NCI-H2029 treated with DMSO at 0.1 percent for 48 hours (cell line): Measurements from ENCODE around the gene MRTFA.

ENCODE experiments used
- DNase-seq: peaks from one replicate; lab custom pipeline; 2025; lab: John Stamatoyannopoulos, UW

MRTFA gene

GRCh38 chr22:40491990-40492631, 144.4 kb downstream of the MRTFA start:
- DNase-seq, result peak; percentile 41

GRCh38 chr22:40487663-40488249, 148.8 kb downstream of the MRTFA start:
- DNase-seq, result peak; percentile 13

GRCh38 chr22:40486962-40487602, 149.4 kb downstream of the MRTFA start:
- no peak for DNase-seq

DNA sequence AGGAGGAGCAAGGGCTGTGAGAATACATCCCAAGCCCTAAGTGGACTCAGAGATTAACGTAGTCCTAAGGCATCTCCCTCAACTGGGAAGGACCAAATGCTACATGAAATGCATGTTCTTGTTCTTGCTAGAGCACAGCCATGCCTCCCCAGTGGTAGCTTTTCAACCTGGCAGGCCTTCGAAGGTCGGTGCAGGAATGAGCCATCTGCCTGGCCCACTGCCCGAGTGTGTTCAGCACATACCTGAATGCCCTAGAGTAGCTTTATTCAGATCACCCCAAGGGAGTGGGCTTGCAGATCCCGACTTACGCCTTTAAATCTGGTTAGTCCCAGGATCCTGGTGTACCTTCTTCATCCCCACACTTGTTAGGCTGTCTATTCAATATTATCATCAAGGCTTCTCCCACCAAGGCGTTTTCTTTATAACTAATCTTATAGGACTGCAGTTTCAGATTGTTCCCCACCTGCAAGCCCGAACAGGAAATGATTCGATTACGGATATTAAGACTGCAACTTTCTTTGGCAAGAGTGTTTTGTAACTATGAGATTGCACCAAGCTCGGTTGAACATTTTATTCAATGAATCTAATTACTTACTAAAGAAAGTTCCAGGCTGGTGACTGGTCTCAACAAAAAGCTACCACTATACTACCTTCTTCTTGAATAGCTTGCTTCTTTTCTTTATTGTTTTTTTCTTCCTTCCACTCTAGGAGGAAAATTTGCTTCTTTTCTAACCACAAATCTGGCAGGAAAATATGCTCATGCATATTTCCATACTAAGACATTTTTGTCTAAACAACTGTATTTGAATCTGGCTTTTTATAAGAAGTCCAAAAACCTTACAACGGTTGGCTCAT, 150.5 kb downstream of the MRTFA start:
- DNase-seq, result no peak

- no peak for DNase-seq
Observed at GRCh38 chr22:40484906-40485669, 151.4 kb downstream of the MRTFA start.

DNA sequence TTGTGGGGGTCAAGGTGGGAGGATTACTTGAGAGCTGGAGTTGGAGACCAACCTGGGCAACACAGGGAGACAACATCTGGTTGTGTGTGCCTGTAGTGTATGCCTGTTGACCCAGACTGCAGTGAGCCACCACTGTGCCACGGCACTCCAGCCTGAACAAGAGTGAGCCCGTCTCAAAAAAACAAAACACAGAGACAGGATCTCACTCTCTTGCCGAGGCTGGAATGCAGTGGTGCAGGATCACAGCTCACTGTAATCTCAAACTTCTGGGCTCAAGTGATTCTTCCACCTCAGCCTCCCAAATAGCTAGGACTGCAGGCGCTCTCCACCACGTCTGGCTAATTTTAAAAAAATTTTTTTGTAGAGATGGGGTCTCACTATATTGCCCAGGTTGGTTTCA, 153.6 kb downstream of the MRTFA start:
- no peak for DNase-seq

GRCh38 chr22:40482391-40482790, 154.1 kb downstream of the MRTFA start:
- no peak for DNase-seq

- no peak for DNase-seq
Observed at GRCh38 chr22:40480996-40481395, 155.5 kb downstream of the MRTFA start.

- DNase-seq, result no peak
Observed at GRCh38 chr22:40479887-40480538, 156.5 kb downstream of the MRTFA start.

- DNase-seq, result no peak
Observed at GRCh38 chr22:40479126-40479800, 157.3 kb downstream of the MRTFA start.

GRCh38 chr22:40478338-40479125, 158.0 kb downstream of the MRTFA start:
- no peak for DNase-seq

- DNase-seq, result no peak
Observed at GRCh38 chr22:40477683-40478337, 158.7 kb downstream of the MRTFA start.

DNA sequence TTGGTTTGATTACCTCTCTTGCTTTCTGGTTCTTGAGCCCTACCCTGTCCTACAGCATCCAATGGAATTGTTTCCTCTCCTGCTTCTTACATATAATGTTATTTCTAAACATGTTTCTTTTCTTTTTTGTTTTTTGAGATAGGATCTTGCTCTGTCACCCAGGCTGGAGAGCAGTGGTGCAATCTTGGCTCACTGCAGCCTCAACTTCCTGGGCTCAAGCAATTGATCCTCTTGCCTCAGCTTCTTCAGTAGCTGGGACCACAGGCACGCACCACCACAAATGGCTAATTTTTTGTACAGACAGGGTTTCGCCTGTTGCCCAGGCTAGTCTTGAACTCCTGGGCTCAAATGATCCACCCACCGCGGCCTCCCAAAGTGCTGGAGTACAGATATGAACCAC, 160.2 kb downstream of the MRTFA start:
- no peak for DNase-seq

DNA sequence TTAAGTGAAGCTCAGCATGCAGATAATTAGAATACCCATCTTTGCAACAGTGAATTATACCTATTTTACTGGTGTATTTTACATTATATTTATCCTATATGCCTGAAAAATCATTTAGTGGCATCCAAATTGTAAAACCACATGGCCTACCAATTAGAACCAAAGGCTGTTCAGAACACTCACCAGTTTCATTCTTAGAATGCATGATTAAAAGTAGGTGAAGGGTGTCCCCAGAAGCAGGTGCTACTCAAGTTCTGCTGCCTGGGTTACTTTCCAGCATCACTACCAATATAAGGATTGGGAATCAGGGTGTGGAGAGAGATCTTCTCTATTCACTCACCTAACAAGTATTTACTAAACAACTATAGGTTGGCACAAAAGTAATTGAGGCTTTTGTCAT, 162.8 kb downstream of the MRTFA start:
- DNase-seq, result no peak

DNA sequence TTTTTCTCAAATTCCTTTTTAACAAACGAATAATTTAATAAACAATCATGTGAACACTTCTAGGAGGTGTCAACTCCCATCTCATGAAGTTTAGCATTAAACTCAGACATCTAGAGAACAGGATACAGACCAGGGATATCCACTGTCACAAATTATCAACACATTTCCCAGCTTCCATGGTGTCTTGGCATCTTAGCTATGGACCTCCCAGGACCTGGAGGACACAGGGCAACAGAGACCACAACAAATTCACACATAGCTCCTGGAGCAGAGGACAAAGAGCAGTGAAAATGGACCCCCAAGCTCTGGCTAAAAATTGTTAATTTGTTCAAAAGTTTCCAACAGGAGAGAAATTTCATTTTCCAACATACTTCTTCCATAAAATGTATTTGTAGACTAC, 163.9 kb downstream of the MRTFA start:
- DNase-seq, result no peak

DNA sequence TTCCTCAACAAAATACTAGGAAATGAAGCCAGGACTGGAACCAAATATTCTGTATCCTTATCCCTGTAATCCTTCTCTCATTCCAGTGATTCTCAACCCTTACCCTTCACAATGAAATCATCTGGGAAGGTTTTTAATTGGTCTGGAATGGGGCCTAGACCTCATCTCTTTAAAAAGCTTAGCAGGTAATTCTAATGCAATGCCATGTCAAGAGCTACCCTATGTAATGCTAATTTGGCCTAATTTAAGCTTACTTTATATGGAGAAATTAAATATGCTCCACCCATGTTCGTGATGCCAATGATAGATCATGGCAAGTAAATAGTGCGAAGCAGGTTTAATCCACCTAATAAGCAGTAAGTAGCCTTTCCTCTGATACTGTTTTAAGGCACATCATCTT, 164.5 kb downstream of the MRTFA start:
- no peak for DNase-seq

DNA sequence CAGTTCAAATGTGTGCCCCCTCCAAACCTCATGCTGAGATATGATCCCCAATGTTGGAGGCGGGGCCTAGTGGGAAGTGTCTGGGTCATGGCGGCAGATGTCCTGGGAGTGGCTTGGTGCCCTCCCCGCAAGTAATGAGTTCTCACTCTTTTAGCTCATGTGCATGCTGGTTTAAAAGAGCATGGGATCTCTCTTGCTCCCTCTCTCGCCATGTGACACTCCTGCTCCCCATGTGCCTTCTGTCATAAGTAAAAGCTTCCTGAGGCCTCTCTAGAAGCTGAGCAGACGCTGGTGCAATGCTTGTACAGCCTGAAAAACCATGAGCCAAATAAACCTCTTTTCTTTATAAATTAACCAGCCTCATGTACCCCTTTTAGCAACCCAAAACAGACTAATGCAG, 167.3 kb downstream of the MRTFA start:
- no peak for DNase-seq

DNA sequence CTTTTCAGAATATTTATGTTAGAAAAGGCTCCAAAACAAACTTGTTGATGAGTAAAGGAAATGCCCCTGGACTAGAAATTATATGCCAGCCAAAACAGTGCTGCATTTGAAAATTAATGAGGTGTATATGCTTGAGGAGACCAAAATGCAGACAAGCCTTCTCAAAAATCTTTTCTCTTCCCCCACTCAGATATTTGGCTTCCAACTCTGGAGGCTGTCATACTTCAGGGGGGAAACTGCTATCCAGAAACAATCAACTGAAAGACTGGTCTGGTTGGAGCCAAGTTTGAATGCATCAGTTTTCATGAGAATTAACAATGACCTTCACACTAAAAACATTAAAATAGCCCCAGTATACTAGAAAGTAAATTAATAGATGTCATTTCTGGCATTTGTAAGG, 167.9 kb downstream of the MRTFA start:
- no peak for DNase-seq

DNA sequence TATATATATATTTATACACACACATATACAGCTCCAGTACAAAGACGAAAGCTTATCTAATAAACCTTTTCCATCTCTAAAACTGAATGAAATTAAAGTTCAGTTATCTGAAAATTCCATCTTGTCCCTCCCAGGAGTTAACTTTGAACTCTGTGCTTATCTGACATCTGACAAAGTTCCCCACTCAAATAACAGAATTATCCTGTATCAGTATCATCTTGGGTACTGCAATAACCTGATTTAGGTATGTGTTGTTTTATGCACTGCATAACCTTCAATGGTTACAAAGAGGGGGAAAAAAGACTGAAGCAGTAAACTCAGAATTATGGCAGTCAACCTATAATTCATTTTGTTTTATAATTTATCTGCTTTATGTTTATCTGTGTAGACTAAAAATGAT, 169.5 kb downstream of the MRTFA start:
- no peak for DNase-seq

DNA sequence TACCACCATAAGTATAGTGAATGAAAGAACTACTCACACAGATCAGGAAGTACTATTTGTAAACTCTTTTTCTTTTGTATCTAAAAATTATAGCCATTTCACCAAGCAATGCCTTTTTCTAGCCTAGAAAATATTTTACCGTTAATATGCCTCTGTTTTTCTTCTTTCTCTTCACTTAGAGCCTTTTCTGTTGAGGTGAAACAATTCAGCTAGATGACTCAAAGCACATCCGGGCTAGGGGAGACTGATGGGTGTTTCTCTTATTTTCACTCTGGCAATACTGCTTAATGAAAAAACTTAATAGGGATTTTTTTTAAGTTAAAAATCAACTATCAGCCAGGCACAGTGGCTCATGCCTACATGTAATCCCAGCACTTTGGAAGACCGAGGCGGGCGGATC, 172.8 kb downstream of the MRTFA start:
- DNase-seq, result no peak
